HG03108 (cell line): ENCODE data around the gene KLHL29.

Experiments used
- ATAC-seq: cut with Tn5 transposase; IDR thresholded peaks from one replicate; pipeline ENCODE4 v1.9.1; 2021; ENCODE audit warnings: moderate library complexity; ENCODE audit not compliant: unreplicated experiment

The KLHL29 gene

DNA sequence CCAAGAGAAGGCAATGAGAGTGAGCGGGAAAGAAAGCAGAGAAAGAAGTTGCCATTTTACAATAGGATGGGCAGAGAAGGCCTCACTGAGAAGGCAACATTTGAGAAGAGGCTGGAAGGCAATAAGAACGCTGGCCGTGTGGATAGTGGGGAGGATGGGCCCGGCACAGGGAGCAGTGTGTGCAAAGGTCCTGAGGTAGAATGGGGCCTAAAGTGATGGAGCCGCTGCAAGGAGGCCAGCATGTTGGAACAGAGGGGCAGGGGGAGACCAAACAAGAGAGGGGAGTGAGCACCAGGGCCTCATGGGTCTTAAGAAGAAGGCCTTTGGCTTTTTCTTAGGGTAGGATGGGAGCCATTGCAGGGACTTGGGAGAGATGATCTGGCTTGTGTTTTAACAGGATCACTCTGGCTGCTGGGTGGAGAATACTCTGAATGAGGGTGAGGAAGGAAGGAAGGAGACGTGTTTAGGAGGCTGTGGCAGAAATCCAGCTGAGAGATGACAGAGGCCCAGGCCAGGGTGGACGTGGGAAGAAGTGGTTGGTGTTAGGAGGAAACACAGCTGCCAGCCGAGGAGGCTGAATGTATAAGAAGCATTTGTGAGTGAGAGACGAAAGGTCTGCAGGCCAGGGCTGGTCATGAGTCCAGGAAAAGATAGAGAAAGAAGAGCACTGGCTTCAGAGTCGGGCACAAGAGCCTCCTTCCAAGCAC is 159.8 kb downstream of the KLHL29 start:
- ATAC-seq = no peak

DNA sequence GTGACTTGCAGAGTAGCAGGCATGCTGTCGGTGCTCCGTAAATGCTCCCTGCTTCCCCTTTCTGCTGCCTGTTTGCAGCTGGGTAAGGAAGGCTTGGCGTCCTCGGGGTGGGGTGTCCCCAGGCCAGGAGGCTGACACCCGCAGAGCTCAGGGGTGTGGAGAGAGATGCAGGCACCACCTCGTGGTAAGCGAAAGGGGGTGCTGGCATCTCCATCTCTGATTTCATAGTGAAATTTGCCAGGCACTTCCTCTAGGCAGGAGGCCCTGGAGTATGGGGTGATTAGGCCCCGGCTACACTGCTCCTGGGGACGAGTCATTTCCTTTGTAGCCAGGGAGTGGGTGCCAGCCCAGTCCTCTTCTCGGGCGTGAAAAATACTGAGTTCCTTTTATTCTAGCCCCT is 160.4 kb downstream of the KLHL29 start:
- ATAC-seq = no peak

DNA sequence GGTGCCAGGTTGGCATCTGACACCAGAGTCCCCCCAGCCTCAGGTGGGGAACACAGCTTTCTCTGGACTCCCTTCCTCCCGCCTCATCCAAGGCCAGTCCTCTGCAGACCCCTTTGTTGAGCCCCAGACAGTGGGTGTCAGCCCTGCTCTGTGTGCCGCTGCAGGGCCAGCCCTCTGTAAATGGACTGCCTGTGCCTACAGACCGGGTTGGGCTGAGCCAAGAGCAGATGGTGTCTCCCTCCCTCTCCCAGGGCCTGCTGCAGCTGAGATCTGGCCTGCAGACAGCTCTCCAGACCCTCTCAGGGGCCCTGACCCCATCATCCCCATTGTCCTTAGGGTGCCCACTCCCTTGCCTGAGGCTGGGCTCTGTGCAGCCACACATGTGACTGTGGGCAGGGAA is 160.8 kb downstream of the KLHL29 start:
- ATAC-seq = no peak

DNA sequence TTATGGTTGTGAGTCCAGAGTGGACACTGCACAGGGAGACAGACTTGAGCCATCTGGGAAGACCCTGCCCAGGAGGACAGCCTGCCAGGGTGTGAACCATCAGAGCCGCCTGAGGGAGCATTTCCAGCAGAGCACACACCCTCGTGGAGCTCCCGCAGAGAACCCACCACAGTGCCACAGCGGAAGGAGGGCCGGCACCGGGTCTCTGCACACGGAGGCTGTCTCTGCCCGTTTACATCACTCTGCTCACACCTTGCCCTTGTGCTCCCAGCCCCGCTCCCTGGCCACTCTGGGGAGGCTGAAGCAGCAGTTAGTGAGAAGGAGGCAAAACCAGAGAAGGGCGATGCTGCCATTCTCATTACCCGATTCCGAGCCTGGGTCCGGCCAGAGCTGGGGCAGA is 161.9 kb downstream of the KLHL29 start:
- ATAC-seq = no peak

DNA sequence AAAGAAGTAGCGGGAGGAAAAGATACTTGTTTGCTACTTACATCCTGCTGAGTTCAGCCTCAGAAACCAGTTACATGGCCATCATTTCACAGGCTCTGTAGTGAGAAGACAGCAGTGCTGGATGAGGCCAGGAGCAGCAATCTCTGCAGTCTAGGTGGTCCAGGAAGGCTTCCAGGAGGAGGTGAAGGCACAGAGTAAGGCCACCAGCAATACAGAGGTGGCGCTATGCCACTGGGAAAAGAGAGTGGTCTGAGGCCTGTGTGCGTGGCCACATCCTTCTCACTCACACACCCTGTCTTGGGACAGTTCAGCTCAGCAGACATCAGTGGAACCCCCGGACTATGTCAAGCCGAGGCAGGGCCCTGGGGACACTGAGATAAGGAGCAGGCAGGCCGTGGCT is 162.7 kb downstream of the KLHL29 start:
- no peak for ATAC-seq

DNA sequence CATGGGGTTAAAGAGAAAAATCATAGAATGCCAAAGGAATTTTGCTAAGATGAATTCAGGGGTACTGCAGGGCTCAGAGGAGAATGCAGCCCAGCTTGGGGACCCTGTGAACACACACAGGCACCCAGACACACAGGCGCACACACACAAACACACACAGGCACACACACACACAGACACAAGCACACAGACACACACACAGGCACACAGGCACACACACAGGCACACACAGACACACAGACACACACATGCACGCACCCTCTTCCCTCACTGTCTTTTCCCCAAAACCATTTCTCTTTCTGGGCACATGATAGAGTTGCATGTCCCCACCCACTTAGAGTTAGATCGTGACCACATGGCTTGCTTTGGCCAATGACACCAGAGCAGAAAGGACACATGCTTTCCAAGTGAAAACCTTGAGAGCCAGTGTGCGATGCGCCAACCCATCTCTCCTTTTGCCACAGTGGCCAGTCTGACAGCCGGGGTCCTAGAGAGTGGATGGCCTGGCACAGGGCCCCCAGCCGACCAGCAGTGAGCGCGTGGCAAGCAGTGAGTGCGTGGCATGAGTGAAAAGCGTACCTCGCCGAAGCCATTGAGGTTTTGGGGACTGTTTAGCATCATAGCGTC is 163.3 kb downstream of the KLHL29 start:
- ATAC-seq = no peak

DNA sequence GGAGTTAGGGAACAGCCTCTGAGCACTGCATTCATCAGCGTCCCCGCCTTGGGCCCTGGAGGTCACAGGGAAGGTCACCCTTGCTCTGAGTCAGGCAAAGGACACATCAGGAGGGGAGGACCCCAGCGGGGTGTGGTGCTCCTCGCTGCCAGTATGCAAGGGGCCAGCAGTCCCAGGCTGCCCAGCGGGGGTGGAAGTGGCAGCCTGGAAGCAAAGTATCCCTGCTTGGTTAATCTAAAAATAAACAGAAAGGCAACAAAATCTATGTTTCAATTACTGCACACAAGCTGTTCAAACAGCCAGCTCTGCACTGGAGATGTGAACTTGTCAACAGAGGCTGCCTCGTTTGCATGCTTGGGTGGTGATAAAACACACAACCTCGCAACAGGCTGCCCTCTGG is 164.1 kb downstream of the KLHL29 start:
- ATAC-seq = no peak

DNA sequence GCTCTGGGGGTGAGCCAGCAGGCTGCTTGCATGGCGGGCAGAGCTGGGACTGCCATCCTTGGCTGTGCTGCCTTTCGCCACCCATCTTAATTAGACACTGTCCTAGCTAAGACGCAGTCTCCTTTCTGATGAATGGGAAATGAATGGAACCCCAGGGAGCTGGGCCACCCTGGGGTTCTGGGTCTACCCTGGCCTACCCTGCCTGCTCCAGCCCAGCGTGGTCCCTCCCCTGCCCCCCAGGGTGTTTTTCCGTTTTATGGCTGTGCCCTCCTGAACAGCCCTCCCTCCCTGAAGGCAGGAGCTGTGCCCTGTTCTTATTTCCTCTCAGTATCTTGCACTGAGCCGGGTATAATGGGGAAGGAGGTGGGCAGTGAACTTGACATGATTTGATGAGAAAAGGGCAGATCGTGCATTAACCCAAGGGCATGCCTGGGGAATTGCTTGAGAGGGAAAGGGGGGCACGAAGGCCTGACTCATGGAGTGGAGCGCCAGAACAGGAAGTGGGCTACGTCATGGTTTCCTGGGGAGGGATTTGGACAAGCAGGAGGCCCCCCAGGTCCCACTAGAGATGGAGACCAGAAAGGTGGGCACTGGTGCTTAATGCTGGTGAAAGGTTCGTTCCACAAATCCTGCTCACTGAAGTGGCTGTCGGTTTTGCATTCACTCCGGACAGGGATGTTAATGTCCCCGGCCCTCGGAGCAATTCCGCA is 165.0 kb downstream of the KLHL29 start:
- ATAC-seq = no peak

DNA sequence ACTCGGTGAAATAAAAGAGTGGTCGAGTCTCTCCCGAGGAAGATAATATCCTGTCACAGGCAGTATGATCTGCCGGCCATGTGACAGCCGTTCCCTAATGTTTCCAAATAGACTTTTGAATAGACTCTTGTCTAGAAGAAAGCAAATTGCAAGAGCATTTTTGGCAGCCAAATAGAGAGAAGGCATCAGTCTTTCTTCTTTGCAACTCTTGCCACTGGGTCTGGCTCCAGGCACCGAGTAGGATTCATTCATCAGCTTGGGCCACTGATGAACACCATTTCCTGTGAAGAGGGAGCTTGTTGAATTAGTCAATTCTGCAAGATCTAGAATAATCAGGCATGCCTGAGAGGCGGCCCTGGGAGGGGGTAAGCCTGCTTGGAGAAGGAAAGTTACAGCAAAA is 165.6 kb downstream of the KLHL29 start:
- no peak for ATAC-seq

DNA sequence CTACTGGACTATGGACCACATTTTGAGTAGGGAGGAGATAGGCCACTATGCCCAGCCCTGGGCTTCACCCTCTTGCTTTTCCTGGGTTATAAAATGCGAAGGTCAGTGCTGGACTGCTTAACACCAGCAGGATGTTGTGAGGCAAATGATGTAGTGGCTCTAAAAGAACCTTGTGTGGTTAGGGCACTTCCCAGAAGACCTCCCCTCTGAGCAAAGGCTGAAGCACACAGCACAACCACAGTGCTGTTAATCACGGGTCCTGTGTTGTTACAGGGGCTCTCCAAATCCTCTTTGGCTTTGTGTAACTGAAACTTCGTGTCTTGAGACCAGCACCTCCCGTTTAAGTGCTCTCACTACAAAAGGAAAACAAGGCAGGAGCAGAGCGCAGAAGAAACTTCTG is 166.9 kb downstream of the KLHL29 start:
- ATAC-seq = no peak

DNA sequence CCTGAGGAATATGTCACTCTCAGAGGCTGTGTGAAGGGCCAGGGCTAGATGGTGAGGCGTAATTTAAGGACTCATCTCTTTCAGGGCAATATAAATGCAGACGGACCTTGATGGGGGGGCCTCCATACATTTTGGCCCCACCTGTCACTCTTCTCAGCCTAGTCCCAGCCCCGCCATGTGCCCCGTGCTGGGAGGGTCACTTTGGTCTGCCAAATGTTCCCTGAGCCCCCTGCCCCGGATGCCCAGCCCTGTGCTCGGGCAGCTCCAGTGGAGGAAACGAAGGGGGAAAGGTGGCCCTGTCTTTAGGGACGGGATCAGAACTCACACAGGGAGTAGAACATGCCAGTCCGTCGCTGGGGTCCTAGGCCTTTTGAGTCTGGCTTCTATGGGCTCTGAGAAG is 168.6 kb downstream of the KLHL29 start:
- ATAC-seq = no peak

DNA sequence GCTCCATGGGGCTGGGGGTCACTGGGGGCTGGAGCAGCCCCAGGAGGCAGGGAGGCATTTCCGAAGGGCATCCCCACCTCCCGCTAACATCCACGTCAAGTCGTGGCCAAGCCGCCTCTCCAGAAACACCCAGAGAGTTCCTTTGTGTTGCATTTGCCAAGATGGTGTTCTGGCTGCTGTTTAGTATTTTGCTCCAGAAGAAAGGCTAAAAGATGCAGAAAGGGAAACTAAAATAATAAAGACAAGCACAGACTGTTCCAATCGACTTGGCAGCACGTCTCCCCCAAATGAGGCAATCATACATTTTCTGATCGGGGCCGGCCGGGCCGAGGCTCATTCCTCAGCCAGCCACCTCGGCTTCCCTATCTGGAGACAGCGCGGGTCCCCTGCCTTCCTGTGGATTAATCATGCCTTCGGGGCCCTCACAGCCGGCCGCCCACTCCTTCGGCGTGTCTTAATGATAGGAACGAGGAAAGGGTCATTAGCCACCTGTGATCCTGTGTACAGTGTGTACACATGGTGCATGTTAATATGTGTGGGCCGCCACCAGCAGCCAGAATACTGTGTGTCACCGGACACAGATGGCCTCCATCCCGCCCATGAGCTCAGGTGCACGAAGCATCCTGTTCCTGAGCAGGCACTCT is 169.2 kb downstream of the KLHL29 start:
- no peak for ATAC-seq

DNA sequence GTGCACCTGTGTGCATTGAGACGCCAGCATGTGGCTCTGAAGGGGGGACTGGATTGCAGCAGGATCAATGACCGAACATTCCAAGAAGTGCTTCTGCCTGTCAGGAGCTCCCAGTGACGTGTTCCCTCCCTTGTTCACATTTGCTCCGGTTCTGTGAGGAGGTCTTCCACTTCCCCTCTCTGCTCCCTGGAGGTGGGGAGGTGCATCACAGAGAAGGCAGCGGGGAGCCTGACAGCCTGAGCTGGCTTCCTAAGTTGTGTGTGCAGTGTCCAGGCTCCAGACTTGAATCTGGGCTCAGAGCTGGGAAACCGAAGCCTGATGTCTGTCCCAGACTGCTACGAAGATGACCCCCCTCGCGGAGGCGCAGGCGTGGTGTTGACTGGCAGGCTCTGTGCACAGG is 171.0 kb downstream of the KLHL29 start:
- no peak for ATAC-seq

DNA sequence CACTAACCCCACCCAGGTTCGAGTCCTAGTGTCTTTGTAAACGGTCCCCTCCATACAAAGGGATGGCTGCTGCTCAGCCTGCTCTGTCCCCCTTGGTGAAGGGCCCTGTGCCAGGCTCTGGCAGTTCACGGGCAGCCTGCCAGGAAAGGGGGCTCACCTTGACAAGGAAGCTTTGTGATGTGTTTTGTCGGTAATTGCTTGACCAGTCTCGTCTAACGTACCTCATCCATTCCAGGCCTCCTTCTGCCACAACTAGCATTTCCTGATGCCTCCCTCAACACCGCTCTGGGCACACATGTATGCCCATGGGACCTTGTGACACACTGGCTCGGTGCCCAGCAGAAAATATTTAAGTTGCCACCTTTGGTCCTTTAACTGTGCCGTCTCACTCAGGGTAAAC is 171.9 kb downstream of the KLHL29 start:
- ATAC-seq = no peak

DNA sequence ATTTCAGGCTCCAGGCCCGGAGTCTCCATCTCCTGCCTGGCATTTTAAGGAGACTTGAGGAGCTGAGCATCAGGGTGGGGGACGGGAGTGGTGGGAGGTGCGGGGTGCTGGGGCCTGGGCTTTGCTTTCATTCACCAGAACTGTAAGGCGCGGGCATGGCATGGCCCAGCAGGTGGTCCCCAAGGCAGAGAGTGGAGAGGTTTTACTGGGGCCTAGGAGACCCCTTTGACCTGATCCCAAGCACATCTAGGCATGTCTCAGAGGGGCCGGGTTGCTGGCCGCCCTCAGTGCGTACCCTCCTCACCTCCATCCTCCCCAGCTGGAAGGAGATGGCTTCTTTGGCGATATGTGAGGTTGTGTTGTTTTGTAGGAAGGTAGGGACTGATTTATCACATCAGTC is 172.5 kb downstream of the KLHL29 start:
- no peak for ATAC-seq

DNA sequence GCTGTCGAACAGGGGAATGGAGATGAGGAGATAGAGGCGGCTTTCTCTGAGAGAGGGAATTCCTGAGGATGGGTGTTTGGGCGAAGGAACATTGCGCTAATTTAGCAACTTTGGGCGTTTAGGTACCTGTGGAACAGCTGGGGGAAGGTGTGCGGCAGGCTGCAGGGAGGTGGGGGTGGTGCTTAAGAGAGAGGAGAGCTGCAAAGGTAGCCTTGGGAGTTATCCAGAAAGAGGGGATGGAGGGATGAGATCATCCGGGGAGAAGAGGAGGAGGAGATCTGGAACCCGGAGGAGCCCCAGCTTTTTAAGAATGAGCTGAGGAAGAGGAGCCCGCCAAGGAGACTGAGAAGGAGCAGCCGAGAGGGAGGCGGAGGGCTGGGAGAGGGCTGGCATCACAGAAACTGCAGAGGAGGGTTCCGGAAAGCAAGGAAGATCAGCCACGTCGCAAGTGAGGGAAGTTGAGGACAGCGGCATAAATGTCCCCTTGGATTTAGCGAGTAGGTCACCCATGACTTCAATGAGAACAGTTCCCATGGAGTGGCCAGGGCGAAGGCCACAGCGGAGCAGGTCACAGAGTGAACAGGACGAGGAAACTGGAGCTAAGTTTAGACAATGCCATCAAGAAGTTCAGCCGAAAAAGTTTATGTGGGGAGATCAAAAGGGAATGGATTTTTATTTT is 174.7 kb downstream of the KLHL29 start:
- no peak for ATAC-seq

DNA sequence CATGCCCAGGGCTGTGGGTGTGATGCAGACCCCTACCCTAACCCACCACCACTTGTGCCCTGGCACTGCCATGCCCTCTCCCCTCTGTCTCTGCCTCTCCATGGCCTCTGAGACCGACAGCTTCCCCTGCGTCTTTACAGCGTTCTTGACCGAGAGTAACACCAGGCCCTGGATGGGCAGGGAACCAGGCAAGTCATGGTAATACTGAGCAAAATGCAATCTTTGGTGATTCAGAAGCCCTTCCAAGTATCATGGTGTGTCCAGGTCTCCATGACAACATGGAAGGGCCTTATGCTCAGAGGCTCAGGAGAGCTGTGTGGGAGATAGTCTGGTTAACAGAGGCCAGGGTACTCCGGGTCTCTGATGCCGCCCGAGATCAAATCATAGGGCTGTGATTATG is 176.1 kb downstream of the KLHL29 start:
- no peak for ATAC-seq

DNA sequence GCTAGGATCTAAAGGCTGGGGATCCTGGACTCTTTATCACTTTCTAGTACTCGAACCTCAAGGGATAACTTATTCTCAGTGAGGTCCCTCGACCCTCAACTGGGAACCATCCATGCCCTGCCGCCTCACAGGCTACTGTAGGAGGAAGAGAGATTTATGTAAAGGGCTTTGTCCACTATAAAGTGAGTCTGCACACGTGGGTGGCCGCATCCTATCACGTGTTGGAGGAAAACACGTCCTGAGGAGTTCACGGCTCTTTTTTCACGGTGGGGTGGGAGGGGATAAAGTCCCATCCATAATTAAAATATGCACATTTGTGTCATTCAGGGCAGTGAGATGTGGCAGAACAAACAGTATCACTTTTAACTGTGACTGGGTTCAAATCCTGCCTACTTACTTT is 176.6 kb downstream of the KLHL29 start:
- ATAC-seq = no peak

DNA sequence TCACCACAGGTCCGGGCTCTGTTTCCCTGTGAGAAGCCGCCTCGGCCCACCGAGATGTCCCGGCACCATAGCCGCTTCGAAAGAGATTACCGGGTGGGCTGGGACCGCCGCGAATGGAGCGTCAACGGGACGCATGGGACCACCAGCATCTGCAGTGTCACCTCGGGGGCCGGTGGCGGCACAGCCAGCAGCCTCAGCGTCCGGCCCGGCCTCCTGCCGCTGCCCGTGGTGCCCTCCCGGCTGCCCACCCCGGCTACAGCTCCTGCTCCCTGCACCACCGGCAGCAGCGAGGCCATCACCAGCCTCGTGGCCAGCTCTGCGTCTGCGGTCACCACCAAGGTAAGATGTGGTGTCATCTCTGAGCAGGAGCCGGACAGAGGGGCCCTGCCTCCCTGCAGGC is 177.2 kb downstream of the KLHL29 start:
- no peak for ATAC-seq

DNA sequence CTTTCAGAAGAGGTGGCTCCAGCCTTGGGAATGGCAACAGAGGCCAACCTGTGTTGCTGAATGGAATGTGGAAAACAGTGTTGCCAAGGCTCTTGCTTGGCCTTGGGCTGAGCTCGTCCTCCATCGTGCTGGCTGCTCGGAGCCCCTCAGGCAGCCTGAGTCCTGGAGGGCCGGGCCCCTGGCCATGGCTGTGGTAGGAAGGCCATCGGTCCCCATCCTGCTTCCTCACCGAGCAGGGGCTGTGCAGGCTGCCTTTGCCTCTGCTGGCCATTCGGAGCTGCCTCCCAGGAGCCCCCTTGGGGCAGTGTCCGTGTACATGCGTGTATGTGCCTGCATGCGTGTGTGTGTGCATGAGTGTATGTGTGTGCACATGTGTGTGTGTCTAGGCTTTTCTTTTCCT is 178.2 kb downstream of the KLHL29 start:
- ATAC-seq = no peak
